PFSK-1 (cell line): ENCODE measurements around the gene PAK1.

Experiments
- POLR2AphosphoS5 ChIP-seq: IDR thresholded peaks from 2 replicates; pipeline ENCODE4 v1.6.1; 2012; ENCODE audit warnings: low read depth, mild to moderate bottlenecking, control low read depth, low read length, moderate library complexity
- REST ChIP-seq, 2 experiments: IDR thresholded peaks; 2 replicates each; pipeline versions ENCODE4 v1.6.1 to v1.8.0; 2011 to 2012; ENCODE audit warnings: low read depth in 2 of 2, low read length in 2 of 2, control low read depth in 1 of 2, inconsistent platforms in 1 of 2, mild to moderate bottlenecking in 1 of 2, moderate library complexity in 1 of 2; ENCODE audit not compliant: insufficient read depth in 1 of 2
- SIN3A ChIP-seq: IDR thresholded peaks from 2 replicates; pipeline ENCODE4 v1.6.1; 2012; ENCODE audit warnings: mild to moderate bottlenecking, low read length, moderate library complexity, borderline replicate concordance; ENCODE audit not compliant: insufficient read depth
- TAF1 ChIP-seq: IDR thresholded peaks from 2 replicates; pipeline ENCODE4 v1.6.1; 2012; ENCODE audit warnings: low read length, control low read depth, borderline replicate concordance; ENCODE audit not compliant: insufficient read depth

DNA sequence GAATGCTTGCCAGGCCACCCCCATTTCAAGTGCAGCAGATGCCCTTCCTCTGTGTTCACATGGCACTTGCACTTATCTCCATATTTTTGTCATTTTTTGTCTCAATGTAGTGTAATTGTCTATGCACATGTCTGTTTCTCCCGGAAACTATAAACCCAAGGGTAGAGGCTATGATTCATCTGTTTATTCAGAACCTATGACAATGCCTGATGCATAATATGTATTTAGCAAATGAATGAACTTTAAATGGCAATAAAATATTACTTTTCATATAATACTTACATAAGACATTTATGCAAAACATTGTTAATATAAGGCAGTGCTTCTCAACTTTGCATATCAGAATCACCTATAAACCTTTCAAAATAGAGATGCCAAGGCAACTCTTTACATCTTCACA is 6.7 kb downstream of the PAK1 start:
- TF ChIP-seq TAF1: no peak
- TF ChIP-seq SIN3A: no peak
- no peak for TF ChIP-seq REST (IDR thresholded peaks at IDR 0.05; ENCODE audit: insufficient read depth in 1 of 2, low read depth in 2 of 2, low read length in 2 of 2)
- TF ChIP-seq POLR2AphosphoS5: no peak
